NT2/D1 (cell line): Measurements from ENCODE around the gene PCNX1.
"Not testable (repeated sequence)": the region's sequence is repeated elsewhere in the genome, so short reads cannot be mapped to it uniquely, and the experiment has no call there.

Experiments
- DNase-seq: peaks from one replicate; pipeline ENCODE4 v3.0.0-alpha.2; 2011; ENCODE audit warnings: low read depth, low spot score
- H3K27me3 ChIP-seq: 2 replicates; pipeline ENCODE4 v1.6.0; 2011; ENCODE audit warnings: mild to moderate bottlenecking; ENCODE audit not compliant: insufficient read length, insufficient read depth
- H3K36me3 ChIP-seq: 2 replicates; pipeline ENCODE4 v1.6.1; 2011; ENCODE audit warnings: mild to moderate bottlenecking, low read length, mixed read lengths; ENCODE audit not compliant: insufficient read depth, insufficient read length
- H3K4me1 ChIP-seq: 2 replicates; pipeline ENCODE4 v1.5.1; 2011; ENCODE audit not compliant: insufficient read depth, insufficient read length
- H3K4me3 ChIP-seq: 2 replicates; pipeline ENCODE4 v1.5.1; 2011; ENCODE audit warnings: low read depth; ENCODE audit not compliant: insufficient read length
- H3K9ac ChIP-seq: 2 replicates; pipeline ENCODE4 v1.6.0; 2011; ENCODE audit warnings: low read depth; ENCODE audit not compliant: insufficient read length
- H3K9me3 ChIP-seq: 2 replicates; pipeline ENCODE4 v1.5.1; 2011; ENCODE audit warnings: mild to moderate bottlenecking, low read length; ENCODE audit not compliant: insufficient read depth
- SUZ12 ChIP-seq: IDR thresholded peaks from 2 replicates; pipeline ENCODE4 v1.6.1; 2011; ENCODE audit not compliant: insufficient read length, insufficient read depth; ENCODE audit errors: extremely low read depth
- YY1 ChIP-seq: IDR thresholded peaks from 2 replicates; pipeline ENCODE4 v1.6.1; 2011; ENCODE audit not compliant: insufficient read length, insufficient read depth
- ZNF274 ChIP-seq: IDR thresholded peaks from 2 replicates; pipeline ENCODE4 v1.6.1; 2011; ENCODE audit warnings: mild to moderate bottlenecking, low read depth, low read length

The PCNX1 gene

GRCh38 chr14:70873627-70874026 is 33.6 kb upstream of the PCNX1 start:
- Histone ChIP-seq H3K9ac (no peak overlapping the region), H3K27me3 (no peaks in the 10 kb centered on the region), H3K36me3 (no peaks in the 10 kb centered on the region), H3K4me1 (no peaks in the 10 kb centered on the region), H3K4me3 (no peak overlapping the region), H3K9me3 (peaks cover 28% of the 10 kb centered on the region; the same call in 1 of the 2 replicates)
- no peak for DNase-seq
- TF ChIP-seq YY1 (no peak), SUZ12 (no peak), ZNF274 (no peak)

- not testable (repeated sequence) for H3K4me3 ChIP-seq, H3K36me3 ChIP-seq
Measured at GRCh38 chr14:70875811-70876460, 31.3 kb upstream of the PCNX1 start.

GRCh38 chr14:70879448-70879847 is 27.8 kb upstream of the PCNX1 start:
- no peaks in the 10 kb centered on the region for H3K9me3 ChIP-seq
- H3K27me3 ChIP-seq = no peaks in the 10 kb centered on the region
- no peaks in the 10 kb centered on the region for H3K4me1 ChIP-seq
- no peak for DNase-seq
- no peaks in the 10 kb centered on the region for H3K36me3 ChIP-seq
- H3K9ac ChIP-seq = no peak overlapping the region
- H3K4me3 ChIP-seq = no peak overlapping the region
- TF ChIP-seq YY1 (no peak), ZNF274 (no peak), SUZ12 (no peak)

More at GRCh38 chr14:70875811-70876460, 31.3 kb upstream of the PCNX1 start:
- H3K9me3 ChIP-seq = peaks cover 18% of the 10 kb centered on the region; the same call in 1 of the 2 replicates
- not testable (repeated sequence) for DNase-seq, H3K4me1 ChIP-seq, H3K27me3 ChIP-seq, H3K9ac ChIP-seq

GRCh38 chr14:70880888-70881287 is 26.4 kb upstream of the PCNX1 start:
- DNase-seq, H3K4me1 ChIP-seq, H3K36me3 ChIP-seq: not testable (repeated sequence)

GRCh38 chr14:70881549-70882177 is 25.6 kb upstream of the PCNX1 start:
- Histone ChIP-seq H3K36me3 (no peaks in the 10 kb centered on the region), H3K9ac (no peak overlapping the region), H3K4me1 (no peaks in the 10 kb centered on the region), H3K4me3 (no peak overlapping the region), H3K27me3 (no peaks in the 10 kb centered on the region), H3K9me3 (no peaks in the 10 kb centered on the region)
- no peak for DNase-seq
- TF ChIP-seq YY1 (no peak), ZNF274 (no peak), SUZ12 (no peak)

More at GRCh38 chr14:70880888-70881287, 26.4 kb upstream of the PCNX1 start:
- H3K4me3 ChIP-seq, H3K9me3 ChIP-seq, H3K27me3 ChIP-seq, H3K9ac ChIP-seq: not testable (repeated sequence)

GRCh38 chr14:70882776-70883492 is 24.3 kb upstream of the PCNX1 start:
- Histone ChIP-seq H3K9ac (no peak overlapping the region), H3K27me3 (no peaks in the 10 kb centered on the region), H3K36me3 (no peaks in the 10 kb centered on the region), H3K4me3 (no peak overlapping the region), H3K9me3 (no peaks in the 10 kb centered on the region), H3K4me1 (no peaks in the 10 kb centered on the region)
- DNase-seq = no peak
- TF ChIP-seq YY1 = no peak
- TF ChIP-seq ZNF274 = no peak

GRCh38 chr14:70884595-70885342 is 22.5 kb upstream of the PCNX1 start:
- Histone ChIP-seq H3K4me3 (no peak overlapping the region), H3K4me1 (no peaks in the 10 kb centered on the region), H3K9me3 (no peaks in the 10 kb centered on the region), H3K36me3 (no peaks in the 10 kb centered on the region), H3K9ac (no peak overlapping the region), H3K27me3 (no peaks in the 10 kb centered on the region)
- TF ChIP-seq YY1 = no peak
- TF ChIP-seq SUZ12 = no peak
- TF ChIP-seq ZNF274 = no peak
- DNase-seq = no peak
